Medulla oblongata (tissue), 1 donor: ENCODE data around the gene SYT17.
"Not testable (repeated sequence)": the region's sequence is repeated elsewhere in the genome, so short reads cannot be mapped to it uniquely, and the experiment has no call there.

Experiments used
- DNase-seq: peaks from one replicate; pipeline ENCODE4 v3.0.0-alpha.2; 2015; ENCODE audit errors: extremely low spot score

Gene SYT17

DNA sequence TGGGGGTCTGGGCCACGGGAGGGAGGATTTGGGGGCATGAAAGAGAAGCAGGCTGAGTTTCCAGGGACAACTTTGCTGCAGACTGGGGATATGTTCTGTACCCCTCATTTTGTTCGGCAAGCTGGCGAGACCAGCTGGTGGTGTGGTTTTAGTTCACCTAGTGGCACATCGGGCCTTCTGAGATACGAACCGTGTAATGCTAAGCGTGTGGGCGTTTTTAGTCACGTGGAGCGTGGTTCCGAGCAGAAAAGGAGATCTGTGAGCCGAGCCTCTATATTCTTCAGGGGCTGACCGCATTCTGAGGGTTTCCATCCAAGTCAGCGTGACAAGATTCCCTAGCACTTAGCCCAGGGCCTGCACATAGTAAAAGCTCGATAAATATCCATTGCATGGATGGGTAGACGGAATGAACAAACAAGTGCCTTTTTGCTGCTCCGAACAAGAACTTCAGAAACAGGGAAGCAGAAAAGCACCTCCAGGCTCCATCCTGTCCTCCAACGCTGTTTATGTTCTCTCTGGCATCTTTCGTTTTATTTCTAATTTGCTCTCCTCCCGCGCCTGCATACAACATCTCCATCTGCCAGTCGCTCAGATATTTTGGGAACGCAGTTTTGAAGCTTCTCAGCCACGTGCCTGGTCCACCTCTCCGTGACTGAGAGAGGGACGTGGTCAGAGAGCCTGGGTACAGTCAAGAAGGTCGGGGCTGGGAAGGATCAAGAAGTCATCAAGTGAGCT is 5.8 kb downstream of the SYT17 start:
- no peak for DNase-seq

DNA sequence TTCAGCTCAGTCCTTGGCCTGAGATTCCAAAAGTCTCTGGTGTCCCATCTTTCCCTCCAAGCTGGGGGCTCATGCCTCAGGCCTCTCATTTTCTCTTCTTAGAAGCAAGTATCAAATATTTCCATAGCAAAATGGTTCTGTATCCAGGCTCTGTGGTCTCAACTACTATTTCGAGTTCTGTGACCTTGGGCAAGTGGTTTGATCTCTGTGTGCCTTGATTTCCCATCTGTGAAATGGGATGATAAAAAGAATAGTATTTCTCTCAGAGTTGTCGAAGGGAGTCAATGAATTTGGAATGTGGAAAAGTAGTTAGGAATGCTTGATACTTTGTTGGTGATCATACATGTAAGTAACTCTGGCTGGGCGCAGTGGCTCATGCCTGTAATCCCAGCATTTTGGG is 6.4 kb downstream of the SYT17 start:
- DNase-seq, result no peak

DNA sequence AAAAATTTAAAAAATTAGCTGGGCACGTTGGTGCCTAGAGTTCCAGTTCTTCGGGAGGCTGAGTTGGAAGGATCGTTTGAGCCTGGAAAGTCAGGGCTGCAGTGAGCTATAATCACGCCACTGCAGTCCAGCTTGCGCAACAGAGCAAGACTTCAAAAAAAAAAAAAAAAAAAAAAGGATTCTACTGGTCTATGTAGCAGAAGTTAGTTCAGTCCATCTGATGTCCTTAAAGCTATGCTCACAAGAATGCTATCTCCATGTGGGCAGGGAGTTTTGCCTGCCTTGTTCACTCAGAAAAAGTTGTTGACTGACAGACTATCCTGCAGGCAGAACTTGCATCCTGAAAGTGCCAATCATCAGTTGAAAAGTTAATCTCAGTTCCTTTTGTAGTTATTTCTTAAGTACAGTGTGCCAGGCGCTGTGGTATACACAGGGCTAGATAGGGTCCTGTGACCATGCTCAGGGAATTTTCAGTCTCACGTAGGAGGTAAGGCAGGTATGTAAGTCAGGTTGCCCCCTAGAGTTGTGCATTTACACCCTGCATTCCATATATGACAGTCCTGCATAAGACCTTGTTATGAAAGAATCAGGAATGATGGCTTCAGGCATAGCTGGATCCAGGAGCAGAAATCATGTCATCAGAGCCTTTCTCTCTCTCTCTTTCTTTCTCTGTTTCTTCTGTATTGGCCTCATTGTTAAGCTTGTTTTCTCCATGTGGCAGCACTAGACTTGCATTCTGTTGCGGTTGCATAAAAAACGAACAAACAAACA is 7.6 kb downstream of the SYT17 start:
- no peak for DNase-seq

DNA sequence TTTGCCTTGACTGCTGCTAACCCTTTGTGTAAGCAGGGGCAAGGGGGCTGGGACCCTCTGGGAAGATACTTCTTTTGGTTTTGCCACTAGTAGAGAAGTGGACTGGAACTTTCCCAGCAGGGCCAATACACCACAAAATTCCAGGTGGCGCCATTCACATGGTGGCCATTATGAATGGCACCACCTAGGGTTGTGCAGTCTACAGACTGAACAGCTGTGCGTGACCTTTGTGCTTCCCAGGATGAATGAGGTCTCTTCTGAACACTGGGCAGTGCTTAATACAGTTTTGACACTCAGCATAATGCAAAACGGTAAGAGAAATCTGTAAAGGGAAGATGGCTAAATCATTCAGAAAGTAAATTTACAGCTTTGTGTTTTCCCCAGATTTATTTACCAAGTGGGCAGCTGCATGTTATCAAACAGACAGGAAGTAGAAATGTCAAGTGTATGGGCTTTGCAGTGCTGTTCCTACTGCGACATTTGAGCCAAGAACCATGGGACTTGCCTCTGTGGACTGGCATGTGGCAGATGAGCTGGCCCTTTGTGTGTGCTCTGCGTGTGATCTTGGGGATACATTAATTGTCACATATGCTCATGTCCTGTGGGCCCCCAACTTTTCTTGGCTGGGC is 9.2 kb downstream of the SYT17 start:
- DNase-seq, result no peak

DNA sequence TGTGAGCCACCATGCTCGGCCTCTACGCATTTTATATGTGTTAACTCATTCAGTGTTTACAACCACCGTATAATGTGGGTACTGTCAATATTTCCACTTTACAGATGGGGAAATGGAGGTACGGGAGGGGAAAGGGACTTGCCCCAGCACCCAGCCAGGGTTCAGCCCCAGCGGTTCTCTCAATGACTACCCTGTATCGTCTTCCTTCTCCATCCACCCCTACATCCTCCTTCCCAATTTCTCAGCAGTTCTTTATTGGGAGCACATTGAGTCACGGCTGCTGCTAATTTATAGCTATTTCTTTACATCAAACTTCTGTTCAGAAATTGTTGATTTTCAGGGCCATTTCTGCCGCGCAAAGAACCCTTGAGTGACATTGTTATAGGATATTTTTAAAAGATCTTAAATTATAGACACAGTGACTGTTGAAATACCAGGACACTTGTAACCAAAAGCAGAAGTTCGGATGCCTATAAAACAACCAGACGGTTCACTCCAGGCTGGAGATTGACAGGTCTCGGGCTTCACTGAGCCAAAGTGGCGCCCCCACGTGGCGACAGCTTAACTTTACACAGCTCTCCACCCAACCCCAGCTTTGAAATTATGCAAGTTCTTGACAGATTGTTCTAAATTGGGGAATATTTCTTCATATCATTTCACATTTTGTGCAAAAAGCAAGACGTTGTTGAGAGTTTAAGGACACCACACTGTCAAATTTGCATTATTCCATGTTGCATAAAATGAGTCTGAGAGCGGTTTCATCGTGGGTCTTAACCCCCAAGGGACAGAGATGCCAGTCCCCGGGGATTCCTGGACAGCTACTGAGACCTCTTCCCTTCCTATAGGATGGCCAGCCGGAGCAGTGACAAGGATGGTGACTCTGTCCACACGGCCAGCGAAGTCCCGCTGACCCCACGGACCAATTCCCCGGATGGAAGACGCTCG is 11.8 kb downstream of the SYT17 start:
- peak; percentile 68 for DNase-seq

DNA sequence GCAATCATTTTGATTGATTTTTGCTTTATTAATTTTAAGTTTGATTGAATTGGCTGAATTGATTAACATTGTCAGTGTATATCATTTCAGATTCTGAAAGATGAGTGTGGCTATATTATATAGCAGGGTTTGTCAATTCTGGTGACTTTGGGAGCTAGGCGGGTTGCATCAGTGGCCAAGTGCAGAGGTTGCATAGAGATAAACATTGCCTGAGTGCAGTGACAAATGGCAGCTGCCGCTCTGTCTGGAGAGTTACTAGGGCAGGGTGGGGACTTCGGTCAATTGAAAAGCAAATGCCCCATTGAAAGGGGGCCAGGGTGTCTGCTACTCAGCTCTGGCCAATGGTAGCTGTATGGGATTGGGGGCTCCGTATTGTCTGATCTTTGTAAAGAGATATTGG is 12.7 kb downstream of the SYT17 start:
- DNase-seq, result no peak

DNA sequence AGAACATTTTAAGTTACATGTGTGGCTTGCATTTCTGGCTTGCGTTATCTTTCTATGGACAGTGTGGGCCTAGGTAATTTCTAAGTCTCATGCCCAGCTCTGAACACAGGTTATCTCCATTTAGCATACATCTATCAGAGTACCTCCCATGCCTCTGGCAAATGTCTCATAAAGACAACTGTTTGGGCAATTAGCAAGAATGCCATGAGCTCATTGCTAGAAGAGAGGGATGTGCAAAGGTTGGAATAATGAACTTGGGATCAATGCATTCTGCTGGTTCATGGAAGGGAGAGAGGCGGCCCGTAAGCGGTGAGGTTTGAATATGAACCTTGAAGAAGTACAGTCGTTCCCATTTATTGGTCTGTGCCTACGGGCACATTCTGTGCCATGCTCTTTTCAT is 14.4 kb downstream of the SYT17 start:
- DNase-seq, result no peak

DNA sequence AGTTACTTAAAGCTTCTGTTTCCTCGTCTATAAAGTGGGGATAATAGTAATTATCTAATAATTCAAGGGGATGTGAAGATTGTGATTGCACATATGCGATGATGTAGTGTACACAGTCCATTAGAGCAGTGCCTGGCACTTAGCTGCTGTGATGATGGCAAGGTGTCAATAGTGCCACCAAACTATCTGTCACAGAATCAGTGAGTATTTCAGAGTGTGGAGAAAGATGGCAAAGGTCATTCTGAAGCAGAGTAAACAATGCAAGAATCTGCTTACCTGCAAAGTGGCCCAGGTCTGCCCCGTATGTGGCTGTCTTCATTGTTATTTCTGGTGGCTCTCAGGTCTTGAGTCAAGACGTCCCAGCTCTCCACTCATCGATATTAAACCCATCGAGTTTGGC is 15.1 kb downstream of the SYT17 start:
- no peak for DNase-seq

DNA sequence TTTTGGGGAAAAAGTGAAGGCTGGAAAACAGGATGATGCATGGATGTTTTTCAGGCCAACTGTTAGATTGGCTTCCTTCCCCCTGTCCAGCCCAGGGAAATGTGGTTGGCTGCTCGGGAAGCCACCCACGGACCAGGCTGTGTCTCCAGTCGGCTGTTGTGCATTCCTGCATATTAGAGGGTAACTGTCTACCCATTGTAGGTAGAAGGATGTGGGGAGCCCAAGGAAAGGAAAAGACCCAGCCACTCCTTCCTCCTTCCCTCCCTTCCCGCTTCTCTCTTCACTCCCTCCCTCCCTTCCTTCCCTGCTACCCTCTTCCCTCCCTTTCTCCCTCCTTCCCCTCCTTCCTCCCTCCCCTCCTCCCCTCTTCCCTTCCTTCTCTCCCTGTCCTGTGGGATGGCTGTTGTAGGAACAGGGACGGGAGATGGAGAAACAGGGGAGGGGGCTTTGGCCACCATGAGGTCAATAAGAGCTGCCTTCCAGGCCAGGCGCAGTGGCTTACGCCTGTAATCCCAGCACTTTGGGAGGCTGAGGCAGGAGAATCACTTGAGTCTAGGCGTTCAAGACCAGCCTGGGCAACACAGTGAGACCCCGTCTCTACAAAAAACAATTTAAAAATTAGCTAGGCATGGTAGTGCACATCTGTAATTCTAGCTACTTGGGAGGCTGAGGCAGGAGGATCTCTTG is 16.9 kb downstream of the SYT17 start:
- DNase-seq, result no peak

DNA sequence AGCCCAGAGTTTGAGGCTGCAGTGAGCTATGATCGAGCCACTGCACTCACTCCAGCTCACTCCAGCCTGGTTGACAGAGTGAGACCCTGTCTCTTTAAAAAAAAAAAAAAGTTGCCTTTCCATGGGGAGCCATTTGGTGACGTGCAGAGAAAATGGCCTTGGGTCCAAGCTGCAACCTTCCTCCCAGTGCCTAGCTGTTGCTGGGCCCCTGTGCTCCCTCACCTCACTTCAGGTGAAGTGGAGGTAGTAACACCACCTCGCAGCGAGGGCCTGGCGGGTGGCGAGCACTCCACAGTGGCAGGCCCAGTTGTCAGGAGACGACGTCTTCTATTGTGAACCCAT is 17.4 kb downstream of the SYT17 start:
- no peak for DNase-seq

DNA sequence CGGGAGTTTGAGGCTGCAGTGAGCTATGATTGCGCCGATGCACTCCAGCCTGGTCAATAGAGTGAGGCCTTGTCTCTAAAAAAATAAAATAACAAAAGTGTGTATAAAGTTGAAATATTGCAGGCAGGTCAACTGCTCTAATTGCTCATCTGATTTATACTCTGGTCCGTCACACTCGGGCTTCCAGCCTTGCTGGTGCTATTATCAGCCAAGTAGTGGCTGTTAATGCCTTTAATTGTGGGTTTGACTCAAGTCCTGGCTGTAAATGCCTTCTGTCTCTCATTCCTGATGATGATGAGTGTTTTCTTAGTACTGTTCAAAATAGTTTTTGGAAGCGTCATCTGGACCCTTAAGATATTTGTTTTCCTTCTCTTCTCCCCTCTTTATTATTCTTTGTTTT is 18.4 kb downstream of the SYT17 start:
- DNase-seq, result no peak

DNA sequence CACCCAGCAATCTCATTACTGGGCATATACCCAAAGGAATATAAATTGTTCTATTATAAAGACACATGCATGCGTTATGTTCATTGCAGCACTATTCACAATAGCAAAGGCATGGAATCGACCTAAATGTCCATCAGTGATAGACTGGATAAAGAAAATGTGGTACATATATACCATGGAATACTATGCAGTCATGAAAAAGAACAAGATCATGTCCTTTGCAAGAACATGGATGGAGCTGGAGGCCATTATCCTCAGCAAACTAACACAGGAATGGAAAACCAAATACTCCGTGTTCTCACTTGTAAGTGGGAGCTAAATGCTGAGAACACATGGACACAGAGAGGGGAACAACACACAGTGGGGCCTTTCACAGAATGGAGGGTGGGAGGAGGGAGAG is 19.9 kb downstream of the SYT17 start:
- DNase-seq, result not testable (repeated sequence)

DNA sequence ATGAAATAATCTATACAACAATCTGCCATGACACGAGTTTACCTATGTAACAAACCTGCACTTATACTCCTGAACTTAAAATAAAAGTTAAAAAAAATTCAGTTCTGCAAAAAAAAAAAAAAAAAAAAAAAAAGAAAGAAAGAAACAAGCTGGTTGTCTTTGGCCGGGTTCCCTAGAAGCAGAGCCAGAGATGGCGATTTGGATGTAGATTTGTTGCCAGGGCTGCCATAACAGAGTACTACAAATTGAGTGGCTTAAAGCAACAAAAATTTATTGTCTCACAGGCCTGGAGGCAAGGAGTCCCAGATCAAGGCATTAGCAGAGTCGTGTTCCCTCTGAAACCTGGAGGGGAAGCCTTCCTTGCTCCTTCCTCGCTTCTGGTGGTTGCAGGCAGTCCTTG is 20.4 kb downstream of the SYT17 start:
- no peak for DNase-seq

DNA sequence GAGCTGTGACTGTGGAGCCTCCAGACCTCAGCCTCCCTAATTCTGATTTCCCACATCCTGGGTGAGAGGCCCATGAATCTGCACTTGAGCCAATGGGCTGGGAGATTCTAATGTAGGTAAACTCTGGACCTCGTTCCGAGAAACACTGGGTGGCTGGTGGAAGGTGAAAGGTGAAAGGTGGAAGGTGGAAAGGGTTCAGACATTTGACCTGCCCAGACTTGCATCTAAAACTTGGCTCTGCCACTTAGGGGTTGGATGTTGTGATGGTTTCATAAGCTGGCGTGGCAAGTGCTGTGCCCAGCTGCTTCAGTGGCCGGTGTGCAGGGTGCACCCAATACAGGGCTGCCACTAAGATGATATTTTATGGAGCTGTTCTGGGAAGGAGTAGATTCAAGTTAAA is 24.8 kb downstream of the SYT17 start:
- no peak for DNase-seq

DNA sequence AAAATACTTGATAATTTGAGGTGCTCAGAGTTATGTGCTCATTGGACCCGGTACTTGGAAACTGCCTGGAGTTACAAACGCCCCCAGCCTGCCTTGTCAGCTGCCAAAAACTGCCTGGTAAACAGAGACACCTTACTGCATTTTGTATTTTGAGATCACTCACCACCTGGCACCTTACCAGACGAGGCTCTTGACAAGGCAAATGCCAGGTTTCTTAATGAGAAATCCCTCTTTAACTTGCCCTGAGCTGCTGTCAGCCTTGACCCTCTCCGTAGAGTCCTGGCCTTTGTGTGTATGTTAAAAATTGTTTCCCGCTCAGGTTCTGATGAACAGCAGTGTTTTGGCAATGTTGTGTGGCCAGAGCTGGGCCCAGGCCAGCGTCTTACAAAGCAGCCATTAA is 28.8 kb downstream of the SYT17 start:
- peak; percentile 5 for DNase-seq

DNA sequence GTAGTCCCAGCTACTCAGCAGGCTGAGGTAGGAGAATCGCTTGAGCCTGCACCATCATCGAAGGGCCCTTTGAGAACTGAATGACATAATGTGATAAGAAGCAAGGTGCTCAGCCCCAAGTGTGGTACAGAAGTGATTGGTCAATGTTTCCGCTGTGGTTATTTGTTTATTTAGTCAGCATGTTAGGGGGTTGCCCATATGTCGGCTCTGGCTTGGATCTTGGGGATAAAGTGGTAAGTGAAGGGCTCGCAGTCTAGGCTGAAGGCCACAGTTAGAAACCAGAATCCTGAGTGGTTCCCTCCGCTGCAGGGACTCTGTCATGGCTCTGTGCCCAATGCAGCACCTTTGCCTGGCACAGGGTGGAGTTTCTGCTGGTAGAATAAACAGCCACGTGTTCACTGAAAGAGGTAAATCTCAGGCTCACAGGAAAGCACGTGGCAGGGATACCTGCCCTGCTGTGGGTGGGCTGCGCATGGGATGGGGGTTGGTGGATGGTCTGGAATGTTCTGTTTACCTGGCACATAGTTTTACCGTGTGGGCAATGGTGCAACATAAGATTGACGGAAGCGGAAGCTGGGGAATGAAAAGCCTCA is 35.4 kb downstream of the SYT17 start:
- DNase-seq, result no peak

DNA sequence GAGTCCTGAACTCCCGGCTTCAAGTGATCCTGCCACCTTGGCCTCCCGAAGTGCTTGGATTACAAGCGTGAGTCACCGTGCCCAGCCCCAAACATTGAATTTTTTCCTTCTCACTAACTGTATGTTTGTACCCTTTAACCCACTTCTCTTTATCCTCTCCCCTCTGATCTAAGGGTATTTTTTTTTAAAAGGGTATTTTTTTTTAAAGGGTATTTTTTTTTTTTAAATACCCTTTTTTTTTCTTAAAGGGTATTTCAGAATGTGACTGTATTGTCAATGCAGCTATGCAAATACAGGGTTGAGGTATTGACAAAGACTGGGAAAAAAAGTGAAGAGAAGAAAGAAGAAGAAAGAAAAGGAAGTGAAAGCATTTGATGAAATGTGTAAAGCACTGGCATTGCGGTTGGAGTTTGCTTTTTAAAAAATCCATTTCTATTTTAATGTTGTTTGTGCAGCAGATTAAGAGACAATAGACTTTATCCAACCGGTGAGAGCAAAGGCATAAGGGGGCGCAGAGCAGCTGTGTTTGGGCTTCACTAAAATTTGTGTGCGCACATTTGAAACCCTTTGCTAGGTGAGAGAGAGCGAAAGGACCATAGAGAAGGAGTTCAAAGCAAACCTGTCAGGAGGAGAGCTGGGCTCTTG is 42.4 kb downstream of the SYT17 start:
- peak; percentile 38 for DNase-seq

DNA sequence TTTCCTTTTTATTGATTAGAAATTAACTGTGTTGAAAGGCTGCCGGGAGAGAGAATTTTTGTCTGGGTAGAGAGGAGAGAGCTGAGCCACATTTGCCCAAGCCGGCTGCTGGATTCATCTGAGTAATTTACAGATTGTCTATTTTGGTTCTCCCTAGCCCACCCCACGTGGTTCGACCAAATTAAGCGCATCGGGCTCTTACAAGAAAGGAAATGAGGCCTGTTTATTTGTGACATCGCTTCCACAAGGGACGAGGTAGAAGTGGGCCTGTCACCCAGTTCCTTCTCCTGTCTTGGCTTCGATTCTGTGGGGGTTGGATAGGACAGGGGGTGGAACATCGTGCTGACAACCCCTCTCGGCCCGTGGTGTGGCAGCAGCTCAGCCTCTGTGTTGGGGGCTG is 42.9 kb downstream of the SYT17 start:
- DNase-seq, result peak; percentile 48

DNA sequence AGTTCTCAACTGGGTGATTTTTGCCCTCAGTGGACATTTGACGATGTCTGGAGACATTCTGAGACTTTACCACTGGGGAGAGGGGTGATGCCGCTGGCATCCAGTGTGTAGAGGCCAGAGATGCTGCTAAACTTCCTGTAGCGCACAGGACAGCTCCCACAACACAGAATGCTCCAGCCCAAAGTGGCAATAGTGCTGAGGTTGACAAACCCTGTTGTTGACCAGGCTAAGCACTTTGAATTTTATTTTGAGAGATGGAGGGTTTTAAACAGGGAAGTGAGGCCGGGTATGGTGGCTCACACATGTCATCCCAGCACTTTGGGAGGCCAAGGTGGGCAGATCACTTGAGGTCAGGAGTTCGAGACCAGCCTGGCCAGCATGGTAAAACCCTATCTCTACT is 44.0 kb downstream of the SYT17 start:
- no peak for DNase-seq

DNA sequence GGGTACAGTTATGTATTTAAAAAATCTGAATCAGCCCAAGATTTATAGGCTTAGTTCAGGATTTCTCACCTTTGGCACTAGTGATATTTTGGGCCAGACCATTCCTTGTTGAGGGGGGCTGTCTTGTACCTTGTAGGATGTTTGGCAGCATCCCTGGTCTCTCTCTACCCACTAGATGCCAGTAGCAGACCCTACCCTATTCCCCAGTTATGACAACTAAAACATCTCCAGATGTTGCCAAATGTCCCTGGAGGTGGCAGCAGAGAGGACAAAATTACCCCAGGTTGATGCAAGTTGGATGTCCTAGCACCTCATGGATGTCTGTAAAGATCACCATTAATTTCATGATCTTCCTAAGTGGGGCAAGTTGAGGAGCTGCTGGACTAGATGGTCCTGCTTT is 45.8 kb downstream of the SYT17 start:
- no peak for DNase-seq

DNA sequence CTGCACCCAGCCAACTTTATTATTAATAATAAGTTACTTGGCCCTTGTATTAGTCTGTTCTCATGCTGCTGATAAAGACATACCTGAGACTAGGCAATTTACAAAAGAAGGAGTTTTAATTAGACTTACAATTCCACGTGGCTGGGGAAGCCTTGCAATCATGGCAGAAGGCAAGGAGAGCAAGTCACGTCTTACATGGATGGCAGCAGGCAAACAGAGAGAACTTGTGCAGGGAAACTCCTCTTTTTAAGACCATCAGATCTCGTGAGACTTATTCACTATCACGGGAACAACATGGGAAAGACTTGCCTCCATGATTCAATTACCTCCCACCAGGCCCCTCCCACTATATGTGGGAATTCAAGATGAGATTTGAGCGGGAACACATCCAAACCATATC is 47.7 kb downstream of the SYT17 start:
- no peak for DNase-seq
